DOHH2 (cell line): ENCODE data around the gene PCDHB13.

ENCODE experiments used
- EZH2phosphoT487 ChIP-seq: fragments of 200-600 bp; sonication (generic); IDR thresholded peaks from 2 replicates; pipeline ENCODE4 v1.6.1; 2017; ENCODE audit warnings: borderline replicate concordance, mild to moderate bottlenecking, antibody characterized with exemption, low read length, moderate library complexity, mixed read lengths
- TF ChIP-seq, protein P1 (sequence below): fragments of 200-600 bp; sonication (generic); IDR thresholded peaks from one replicate; pipeline ENCODE4 v1.5.1; 2014; ENCODE audit warnings: antibody characterized with exemption, mild to moderate bottlenecking, low read depth, low read length; ENCODE audit not compliant: poor library complexity, severe bottlenecking

DNA sequence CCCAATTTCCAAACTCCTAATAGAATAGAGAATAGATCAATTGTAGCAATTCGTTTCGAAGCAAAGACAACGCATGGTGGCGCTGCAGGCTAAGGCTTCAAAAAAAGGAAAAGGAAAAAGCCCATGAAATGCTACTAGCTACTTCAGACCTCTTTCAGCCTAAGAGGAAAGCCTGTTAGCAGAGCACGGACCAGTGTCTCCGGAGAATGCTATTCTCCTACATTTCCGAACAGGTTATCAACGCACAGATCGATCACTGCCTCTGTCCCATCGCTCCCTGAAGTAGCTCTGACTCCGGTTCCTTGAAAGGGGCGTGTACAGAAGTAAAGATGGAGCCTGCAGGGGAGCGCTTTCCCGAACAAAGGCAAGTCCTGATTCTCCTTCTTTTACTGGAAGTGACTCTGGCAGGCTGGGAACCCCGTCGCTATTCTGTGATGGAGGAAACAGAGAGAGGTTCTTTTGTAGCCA, 31.6 kb downstream of the PCDHB13 start, which contains the start of gene PCDHB15:
- TF ChIP-seq, protein P1, sequence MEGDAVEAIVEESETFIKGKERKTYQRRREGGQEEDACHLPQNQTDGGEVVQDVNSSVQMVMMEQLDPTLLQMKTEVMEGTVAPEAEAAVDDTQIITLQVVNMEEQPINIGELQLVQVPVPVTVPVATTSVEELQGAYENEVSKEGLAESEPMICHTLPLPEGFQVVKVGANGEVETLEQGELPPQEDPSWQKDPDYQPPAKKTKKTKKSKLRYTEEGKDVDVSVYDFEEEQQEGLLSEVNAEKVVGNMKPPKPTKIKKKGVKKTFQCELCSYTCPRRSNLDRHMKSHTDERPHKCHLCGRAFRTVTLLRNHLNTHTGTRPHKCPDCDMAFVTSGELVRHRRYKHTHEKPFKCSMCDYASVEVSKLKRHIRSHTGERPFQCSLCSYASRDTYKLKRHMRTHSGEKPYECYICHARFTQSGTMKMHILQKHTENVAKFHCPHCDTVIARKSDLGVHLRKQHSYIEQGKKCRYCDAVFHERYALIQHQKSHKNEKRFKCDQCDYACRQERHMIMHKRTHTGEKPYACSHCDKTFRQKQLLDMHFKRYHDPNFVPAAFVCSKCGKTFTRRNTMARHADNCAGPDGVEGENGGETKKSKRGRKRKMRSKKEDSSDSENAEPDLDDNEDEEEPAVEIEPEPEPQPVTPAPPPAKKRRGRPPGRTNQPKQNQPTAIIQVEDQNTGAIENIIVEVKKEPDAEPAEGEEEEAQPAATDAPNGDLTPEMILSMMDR: peak; percentile 47
- no peak for TF ChIP-seq EZH2phosphoT487
